Hepatocyte (in vitro differentiated cells): ENCODE measurements around the gene MARK3.

Experiments used
- EZH2 ChIP-seq: fragments of 200-600 bp; sonication (generic); IDR thresholded peaks from 2 replicates; pipeline ENCODE4 v1.6.1; 2016; ENCODE audit warnings: antibody characterized with exemption, mild to moderate bottlenecking, borderline replicate concordance
- EZH2phosphoT487 ChIP-seq: fragments of 200-600 bp; sonication (generic); IDR thresholded peaks from one replicate; pipeline ENCODE4 v1.6.1; 2018; ENCODE audit warnings: antibody characterized with exemption, mild to moderate bottlenecking, low read depth, moderate library complexity; ENCODE audit not compliant: unreplicated experiment, severe bottlenecking
- TF ChIP-seq, protein P1 (sequence below): fragments of 200-600 bp; sonication (generic); IDR thresholded peaks from 2 replicates; pipeline ENCODE4 v1.5.1; 2016; ENCODE audit warnings: antibody characterized with exemption, mild to moderate bottlenecking; ENCODE audit not compliant: poor library complexity

DNA sequence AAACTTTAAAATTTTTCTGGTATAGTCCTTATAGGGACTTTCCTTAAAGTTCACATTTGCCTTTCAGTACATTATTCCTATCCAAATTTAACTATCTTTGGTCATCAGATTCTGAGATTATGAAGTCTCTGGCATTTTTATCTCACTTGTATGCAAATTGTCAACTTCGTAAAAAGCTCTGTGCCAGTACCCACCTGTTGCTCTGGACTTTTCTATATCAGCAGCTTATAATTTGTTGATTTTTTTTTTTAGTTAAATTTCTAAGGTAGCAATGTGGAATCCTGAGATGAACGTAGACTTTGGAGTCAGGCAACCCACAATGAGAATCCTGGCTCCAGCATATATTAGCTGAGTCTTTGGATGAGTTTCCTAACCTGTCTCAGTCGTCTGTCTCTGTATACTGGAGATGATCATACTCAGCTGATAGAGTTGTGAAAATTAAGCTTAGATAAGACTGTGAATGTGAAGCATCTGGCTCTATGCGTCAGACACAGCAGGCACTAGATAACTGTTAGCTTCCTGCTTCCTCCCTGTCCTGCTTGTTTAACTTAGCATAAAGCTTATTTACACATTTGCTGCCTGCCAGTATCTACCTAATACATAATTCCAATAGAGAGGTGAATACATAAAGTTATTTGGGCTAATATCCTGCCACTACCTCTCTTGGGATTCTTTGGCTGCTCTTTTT, 59.8 kb downstream of the MARK3 start:
- TF ChIP-seq EZH2phosphoT487 (no peak), EZH2 (no peak)
- TF ChIP-seq, protein P1, sequence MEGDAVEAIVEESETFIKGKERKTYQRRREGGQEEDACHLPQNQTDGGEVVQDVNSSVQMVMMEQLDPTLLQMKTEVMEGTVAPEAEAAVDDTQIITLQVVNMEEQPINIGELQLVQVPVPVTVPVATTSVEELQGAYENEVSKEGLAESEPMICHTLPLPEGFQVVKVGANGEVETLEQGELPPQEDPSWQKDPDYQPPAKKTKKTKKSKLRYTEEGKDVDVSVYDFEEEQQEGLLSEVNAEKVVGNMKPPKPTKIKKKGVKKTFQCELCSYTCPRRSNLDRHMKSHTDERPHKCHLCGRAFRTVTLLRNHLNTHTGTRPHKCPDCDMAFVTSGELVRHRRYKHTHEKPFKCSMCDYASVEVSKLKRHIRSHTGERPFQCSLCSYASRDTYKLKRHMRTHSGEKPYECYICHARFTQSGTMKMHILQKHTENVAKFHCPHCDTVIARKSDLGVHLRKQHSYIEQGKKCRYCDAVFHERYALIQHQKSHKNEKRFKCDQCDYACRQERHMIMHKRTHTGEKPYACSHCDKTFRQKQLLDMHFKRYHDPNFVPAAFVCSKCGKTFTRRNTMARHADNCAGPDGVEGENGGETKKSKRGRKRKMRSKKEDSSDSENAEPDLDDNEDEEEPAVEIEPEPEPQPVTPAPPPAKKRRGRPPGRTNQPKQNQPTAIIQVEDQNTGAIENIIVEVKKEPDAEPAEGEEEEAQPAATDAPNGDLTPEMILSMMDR: no peak
